ENCODE results near the gene PRDM5.

PRDM5 gene

GRCh38 chr4:120692964-120693363, 229.6 kb downstream of the PRDM5 start:
- no peak overlapping the region for H3K4me3 ChIP-seq (ENCODE audit: low read depth, low read length)
- no peak for TF ChIP-seq CTCF (conservative IDR thresholded peaks at IDR 0.05; ENCODE audit: low read depth, low read length)
- peak; percentile 97 for DNase-seq (ENCODE audit: low read depth)

- no peak overlapping the region for H3K4me3 ChIP-seq (ENCODE audit: low read depth, low read length)
- DNase-seq (ENCODE audit: low read depth), result peak; percentile 66
- TF ChIP-seq CTCF (conservative IDR thresholded peaks at IDR 0.05; ENCODE audit: low read depth, low read length), result no peak
These were observed 231.0 kb downstream of the PRDM5 start for GRCh38 chr4:120691536-120691935.

- no peak overlapping the region for H3K4me3 ChIP-seq (ENCODE audit: low read depth, low read length)
- DNase-seq (ENCODE audit: low read depth), result peak; percentile 40
- no peak for TF ChIP-seq CTCF (conservative IDR thresholded peaks at IDR 0.05; ENCODE audit: low read depth, low read length)
These were observed 231.4 kb downstream of the PRDM5 start for GRCh38 chr4:120691106-120691505.

GRCh38 chr4:120688791-120689190, 233.7 kb downstream of the PRDM5 start:
- no peak for TF ChIP-seq CTCF (conservative IDR thresholded peaks at IDR 0.05; ENCODE audit: low read depth, low read length)
- H3K4me3 ChIP-seq (ENCODE audit: low read depth, low read length), result no peak overlapping the region
- no peak for DNase-seq (ENCODE audit: low read depth)

- no peak for TF ChIP-seq CTCF (conservative IDR thresholded peaks at IDR 0.05; ENCODE audit: low read depth, low read length)
These were observed 236.7 kb downstream of the PRDM5 start for GRCh38 chr4:120685756-120686278.

GRCh38 chr4:120683897-120684540, 238.5 kb downstream of the PRDM5 start:
- no peak for DNase-seq (ENCODE audit: low read depth)
- no peak for TF ChIP-seq CTCF (conservative IDR thresholded peaks at IDR 0.05; ENCODE audit: low read depth, low read length)
- H3K4me3 ChIP-seq (ENCODE audit: low read depth, low read length), result no peak overlapping the region

More at GRCh38 chr4:120685756-120686278, 236.7 kb downstream of the PRDM5 start:
- no peak for DNase-seq (ENCODE audit: low read depth)
- no peak overlapping the region for H3K4me3 ChIP-seq (ENCODE audit: low read depth, low read length)

- no peak for TF ChIP-seq CTCF (conservative IDR thresholded peaks at IDR 0.05; ENCODE audit: low read depth, low read length)
- no peak for DNase-seq (ENCODE audit: low read depth)
- no peak overlapping the region for H3K4me3 ChIP-seq (ENCODE audit: low read depth, low read length)
These were observed 239.5 kb downstream of the PRDM5 start for GRCh38 chr4:120682981-120683380.
